ENCODE data around the gene DEFB125.
"Not testable (repeated sequence)": the region's sequence is repeated elsewhere in the genome, so short reads cannot be mapped to it uniquely, and the experiment has no call there.

The DEFB125 gene

GRCh38 chr20:87401-87800 lies at the start of gene DEFB125:
Gene DEFB125, plus strand, starts transcription at chr20:87672. Its CDS starts 38 bp downstream, at chr20:87710.
- no peak for DNase-seq

- DNase-seq = no peak
Measured at GRCh38 chr20:60035-60918, 27.2 kb upstream of the DEFB125 start.

- no peak for DNase-seq
Measured at GRCh38 chr20:61230-61629, 26.2 kb upstream of the DEFB125 start.

GRCh38 chr20:61757-62156 lies 25.7 kb upstream of the DEFB125 start:
- DNase-seq = no peak

- no peak for DNase-seq
Measured at GRCh38 chr20:62487-62886, 25.0 kb upstream of the DEFB125 start.

GRCh38 chr20:64026-64603 lies 23.4 kb upstream of the DEFB125 start:
- no peak for DNase-seq

GRCh38 chr20:64766-65322 lies 22.6 kb upstream of the DEFB125 start:
- no peak for DNase-seq

GRCh38 chr20:77231-77630 lies 10.2 kb upstream of the DEFB125 start:
- no peak for DNase-seq

- no peak for DNase-seq
Measured at GRCh38 chr20:78338-78737, 9.1 kb upstream of the DEFB125 start.

- no peak for DNase-seq
Measured at GRCh38 chr20:79565-79964, 7.9 kb upstream of the DEFB125 start.

GRCh38 chr20:90651-91050 lies 3.2 kb downstream of the DEFB125 start:
- DNase-seq = no peak

GRCh38 chr20:93641-94040 lies 6.2 kb downstream of the DEFB125 start:
- no peak for DNase-seq

- DNase-seq = no peak
Measured at GRCh38 chr20:95215-95614, 7.7 kb downstream of the DEFB125 start.

- not testable (repeated sequence) for DNase-seq
Measured at GRCh38 chr20:97691-98090, 10.2 kb downstream of the DEFB125 start.

GRCh38 chr20:101975-102374 lies 14.5 kb downstream of the DEFB125 start:
- DNase-seq = no peak

- DNase-seq = no peak
Measured at GRCh38 chr20:103456-103855, 16.0 kb downstream of the DEFB125 start.

- no peak for DNase-seq
Measured at GRCh38 chr20:112396-112795, 24.9 kb downstream of the DEFB125 start.

- DNase-seq = no peak
Measured at GRCh38 chr20:117518-117917, 30.0 kb downstream of the DEFB125 start.

- not testable (repeated sequence) for DNase-seq
Measured at GRCh38 chr20:129786-130323, 42.4 kb downstream of the DEFB125 start.

- no peak for DNase-seq
Measured at GRCh38 chr20:137668-138490, 50.4 kb downstream of the DEFB125 start.

GRCh38 chr20:142290-142689 lies 54.8 kb downstream of the DEFB125 start, which contains the start of gene DEFB126:
Gene DEFB126, plus strand, starts transcription at chr20:142590. Its CDS starts 39 bp downstream, at chr20:142629.
- DNase-seq = no peak

- DNase-seq = no peak
Measured at GRCh38 chr20:145877-146276, 58.4 kb downstream of the DEFB125 start.

Measured in activated CD4-positive, CD25-positive, alpha-beta regulatory T cell treated with anti-CD3 and anti-CD28 coated beads, Interleukin-2, amount 50 U/mL, for 72 hours (primary cell).